ENCODE measurements around the gene CCL22.

- TF ChIP-seq CTCF (tag by site-specific recombination; IDR thresholded peaks at IDR 0.05) (no peak), ZNF292 (tag by site-specific recombination; IDR thresholded peaks at IDR 0.05; ENCODE audit: borderline replicate concordance, low read depth) (no peak), ZNF121 (tag by site-specific recombination; IDR thresholded peaks at IDR 0.05) (no peak)
Measured at GRCh38 chr16:57403965-57404817, 45.6 kb downstream of the CCL22 start, which contains the start of gene CCL17.

All from HEK293 (cell line).